WTC11 (cell line): Measurements from ENCODE around the gene ZMIZ1. TPM values are rescaled to one million over a fixed set of nuclear protein-coding genes. Genes with fewer than 3 reads are reported as not detected.
A peak's percentile ranks its signal among the peaks of the same experiment; 100 is the strongest.

Source experiments
- ATAC-seq: fragments of 200-7000 bp; cut with Tn5 transposase; 2 replicates; pipeline ENCODE4 v1.10.0; 2021; ENCODE audit warnings: mild to moderate bottlenecking, moderate library complexity
- CTCF ChIA-PET: fragments of 300-600 bp; sonication (Branson Sonifier 250); formaldehyde crosslinking; loops from one replicate; lab custom pipeline; 2021; ENCODE audit warnings: antibody characterized with exemption; lab: Charles Lee
- POLR2A ChIA-PET: fragments of 350-600 bp; sonication (Branson Sonifier 250); formaldehyde crosslinking; loops from one replicate; lab custom pipeline; 2021; ENCODE audit warnings: antibody characterized with exemption; lab: Charles Lee
- DNase-seq: peaks from one replicate; pipeline ENCODE4 v3.0.0; 2021; ENCODE audit warnings: low spot score
- H3K27ac Mint-ChIP-seq: 2 replicates; pipeline ENCODE4 v1.8.0; 2021; ENCODE audit warnings: mixed read lengths
- H3K27me3 Mint-ChIP-seq: 2 replicates; pipeline ENCODE4 v1.8.0; 2021; ENCODE audit warnings: low read depth, mild to moderate bottlenecking, moderate library complexity, mixed read lengths
- H3K36me3 Mint-ChIP-seq: 2 replicates; pipeline ENCODE4 v1.8.0; 2021; ENCODE audit warnings: mixed read lengths
- H3K4me1 Mint-ChIP-seq: 2 replicates; pipeline ENCODE4 v1.8.0; 2022; ENCODE audit warnings: mixed read lengths
- H3K4me3 Mint-ChIP-seq: 2 replicates; pipeline ENCODE4 v1.8.0; 2021; ENCODE audit warnings: mild to moderate bottlenecking, moderate library complexity, mixed read lengths
- H3K9me3 Mint-ChIP-seq: 2 replicates; pipeline ENCODE4 v1.8.0; 2021; ENCODE audit warnings: mixed read lengths
- ATF1 ChIP-seq: sonication (generic); formaldehyde crosslinking; IDR thresholded peaks from 2 replicates; pipeline ENCODE4 v1.8.1; 2023; ENCODE audit warnings: mild to moderate bottlenecking, moderate library complexity, missing genetic modification reagents
- CDX4 ChIP-seq: fragments of 250-450 bp; sonication (Bioruptor Pico); IDR thresholded peaks from 2 replicates; pipeline ENCODE4 v1.9.0; 2021; ENCODE audit warnings: moderate library complexity, mild to moderate bottlenecking, inconsistent platforms, borderline replicate concordance
- EMX1 ChIP-seq: fragments of 250-450 bp; sonication (Bioruptor Pico); IDR thresholded peaks from 2 replicates; pipeline ENCODE4 v1.8.0; 2021; ENCODE audit warnings: mild to moderate bottlenecking
- ERG ChIP-seq: fragments of 250-450 bp; sonication (Bioruptor Pico); IDR thresholded peaks from 2 replicates; pipeline ENCODE4 v1.8.0; 2021; ENCODE audit warnings: mild to moderate bottlenecking
- ETV6 ChIP-seq: sonication (generic); formaldehyde crosslinking; IDR thresholded peaks from 2 replicates; pipeline ENCODE4 v1.8.1; 2022; ENCODE audit warnings: mild to moderate bottlenecking, missing genetic modification reagents
- FOXJ3 ChIP-seq: sonication (generic); formaldehyde crosslinking; IDR thresholded peaks from 2 replicates; pipeline ENCODE4 v1.9.0; 2021; ENCODE audit warnings: missing genetic modification reagents, mild to moderate bottlenecking, borderline replicate concordance
- FOXP1 ChIP-seq: sonication (generic); formaldehyde crosslinking; IDR thresholded peaks from 2 replicates; pipeline ENCODE4 v1.8.0; 2022; ENCODE audit warnings: missing genetic modification reagents, mild to moderate bottlenecking, moderate library complexity, borderline replicate concordance
- FOXP4 ChIP-seq: sonication (generic); formaldehyde crosslinking; IDR thresholded peaks from 2 replicates; pipeline ENCODE4 v1.8.0; 2022; ENCODE audit warnings: mild to moderate bottlenecking, missing genetic modification reagents
- GTF2I ChIP-seq: fragments of 250-450 bp; sonication (Bioruptor Pico); conservative IDR thresholded peaks from 2 replicates; pipeline ENCODE4 v1.4.0; 2021; ENCODE audit warnings: mild to moderate bottlenecking
- HMGXB4 ChIP-seq: sonication (generic); formaldehyde crosslinking; IDR thresholded peaks from 2 replicates; pipeline ENCODE4 v1.8.1; 2023; ENCODE audit warnings: mild to moderate bottlenecking, moderate library complexity, missing genetic modification reagents
- MAX ChIP-seq: sonication (generic); formaldehyde crosslinking; IDR thresholded peaks from 2 replicates; pipeline ENCODE4 v1.8.0; 2022; ENCODE audit warnings: mild to moderate bottlenecking, missing genetic modification reagents
- MYBL2 ChIP-seq: sonication (generic); formaldehyde crosslinking; IDR thresholded peaks from 2 replicates; pipeline ENCODE4 v1.8.1; 2023; ENCODE audit warnings: mild to moderate bottlenecking, moderate library complexity, missing genetic modification reagents
- NR1H2 ChIP-seq: sonication (generic); formaldehyde crosslinking; IDR thresholded peaks from 2 replicates; pipeline ENCODE4 v1.9.0; 2021; ENCODE audit warnings: mild to moderate bottlenecking, moderate library complexity, missing genetic modification reagents
- NR2C2 ChIP-seq: sonication (generic); formaldehyde crosslinking; IDR thresholded peaks from 2 replicates; pipeline ENCODE4 v1.8.0; 2022; ENCODE audit warnings: mild to moderate bottlenecking, missing genetic modification reagents
- PRDM15 ChIP-seq: sonication (generic); formaldehyde crosslinking; IDR thresholded peaks from 2 replicates; pipeline ENCODE4 v1.8.0; 2022; ENCODE audit warnings: missing genetic modification reagents
- SOX15 ChIP-seq: fragments of 250-450 bp; sonication (Bioruptor Pico); IDR thresholded peaks from 2 replicates; pipeline ENCODE4 v1.9.0; 2021; ENCODE audit warnings: mild to moderate bottlenecking
- ZBTB43 ChIP-seq: sonication (generic); formaldehyde crosslinking; IDR thresholded peaks from 2 replicates; pipeline ENCODE4 v1.8.1; 2023; ENCODE audit warnings: mild to moderate bottlenecking, missing genetic modification reagents
- ZNF317 ChIP-seq: sonication (generic); formaldehyde crosslinking; IDR thresholded peaks from 2 replicates; pipeline ENCODE4 v1.8.1; 2023; ENCODE audit warnings: low read depth, mild to moderate bottlenecking, moderate library complexity, missing genetic modification reagents, borderline replicate concordance
- ZNF423 ChIP-seq: fragments of 250-450 bp; sonication (Bioruptor Pico); IDR thresholded peaks from 2 replicates; pipeline ENCODE4 v2.1.2; 2022; ENCODE audit warnings: mild to moderate bottlenecking, moderate library complexity
- total RNA-seq: library from RNA; stranded (reverse); gene quantifications from 3 replicates; pipeline ENCODE4 v1.2.3, GENCODE V29; 2021

Gene ZMIZ1
- total RNA-seq, 1 experiment from 2014 or later: 44.4 TPM

- TF ChIP-seq GTF2I (CRISPR knock-in tag): no peak
- no peak for TF ChIP-seq MYBL2 (CRISPR knock-in tag)
- no peak for TF ChIP-seq FOXJ3 (CRISPR knock-in tag)
- no peak for TF ChIP-seq ZBTB43
- no peak for TF ChIP-seq ATF1 (CRISPR knock-in tag)
- TF ChIP-seq EMX1 (CRISPR knock-in tag): no peak
- no peak for TF ChIP-seq NR2C2 (CRISPR knock-in tag)
These were observed 151.5 kb downstream of the ZMIZ1 start (continued) for GRCh38 chr10:79220307-79220706.

- ChIA-PET POLR2A (interaction anchor here (0.7 to 1.2 kb wide), 2 partner anchors 9 to 241 kb away, joined by 3 to 6 read pairs; no protein-coding TSS in a partner anchor), CTCF (interaction anchor here (1.1 to 1.8 kb wide), 4 partner anchors 19 to 420 kb away, joined by 3 to 6 read pairs (median 4); no protein-coding TSS in a partner anchor)
- Mint-ChIP-seq H3K36me3 (peaks cover 6% of the 10 kb centered on the region; the same call in 1 of the 2 replicates), H3K9me3 (no peaks in the 10 kb centered on the region), H3K4me3 (no peak overlapping the region), H3K27me3 (no peaks in the 10 kb centered on the region), H3K4me1 (peaks cover 40% of the 10 kb centered on the region), H3K27ac (no peak overlapping the region; the same call in 1 of the 2 replicates)
- ATAC-seq (peak; percentile 32), DNase-seq (peak; percentile 40)
- TF ChIP-seq NR1H2 (CRISPR knock-in tag) (no peak), HMGXB4 (CRISPR knock-in tag) (no peak), SOX15 (CRISPR knock-in tag) (no peak), CDX4 (CRISPR knock-in tag) (no peak), ERG (CRISPR knock-in tag) (no peak), ZNF423 (CRISPR knock-in tag) (no peak), ETV6 (CRISPR knock-in tag) (no peak), ATF1 (CRISPR knock-in tag) (no peak), PRDM15 (CRISPR knock-in tag) (peak; percentile 31; the same call in 1 of the 2 replicates), MAX (CRISPR knock-in tag) (peak; percentile 76), ZNF317 (no peak), MYBL2 (CRISPR knock-in tag) (no peak), FOXP4 (no peak), FOXP1 (CRISPR knock-in tag) (no peak)
These were observed 152.6 kb downstream of the ZMIZ1 start for GRCh38 chr10:79221110-79222051.
